Measurements from ENCODE around the gene GHR. TPM values are rescaled to one million over a fixed set of nuclear protein-coding genes. Genes with fewer than 3 reads are reported as not detected.
A peak's percentile ranks its signal among the peaks of the same experiment; 100 is the strongest.

Gene GHR
- polyA plus RNA-seq, 3 donors = not detected

GRCh38 chr5:42586625-42587024, 163.4 kb downstream of the GHR start:
- H4K20me1 ChIP-seq (ENCODE audit: insufficient read depth, low read length) = no peaks in the 10 kb centered on the region
- no peak overlapping the region for H3K9ac ChIP-seq (ENCODE audit: insufficient read depth, low read length, poor library complexity, severe bottlenecking)
- WGBS (ENCODE audit: insufficient coverage) = 0% methylated on average over 4 of the region's 4 CpGs
- no peaks in the 10 kb centered on the region for H3K9me3 ChIP-seq (replicated peaks in 1 of 2; ENCODE audit: control insufficient read depth in 1 of 2, insufficient read depth in 1 of 2, low read length in 2 of 2)
- peaks cover 12 to 14% of the 10 kb centered on the region in 2 donors for H3K4me1 ChIP-seq (ENCODE audit: control insufficient read depth in 1 of 2, insufficient read depth in 2 of 2, low read length in 2 of 2)
- no peaks in the 10 kb centered on the region for H3K79me2 ChIP-seq (ENCODE audit: insufficient read depth, low read length)
- H3K4me3 ChIP-seq (replicated peaks in 1 of 3; ENCODE audit: low read depth in 2 of 3, low read length in 3 of 3) = no peak overlapping the region
- H3K27me3 ChIP-seq (ENCODE audit: control insufficient read depth in 2 of 2, insufficient read depth in 2 of 2, low read length in 2 of 2) = no peaks in the 10 kb centered on the region
- Mint-ChIP-seq H3K4me3 (no peak overlapping the region), H3K9me3 (peaks cover 0 to 2% (median 1%) of the 10 kb centered on the region in 7 donors), H3K27me3 (ENCODE audit: low read depth in 3 of 3) (peaks cover 0 to 5% (median 4%) of the 10 kb centered on the region in 3 donors), H3K36me3 (no peaks in the 10 kb centered on the region), H3K27ac (no peak overlapping the region), H3K4me1 (peaks cover 20% of the 10 kb centered on the region)
- H3K36me3 ChIP-seq (replicated peaks in 1 of 2; ENCODE audit: control insufficient read depth in 1 of 2, insufficient read depth in 2 of 2, low read length in 2 of 2) = no peaks in the 10 kb centered on the region
- no peak overlapping the region for H3K27ac ChIP-seq (ENCODE audit: low read depth in 1 of 2, low read length in 2 of 2)
- peak overlapping the region; percentile 30 for H2AFZ ChIP-seq (ENCODE audit: insufficient read depth, low read depth, low read length, poor library complexity, severe bottlenecking)
- DNase-seq = no peak
- no peak for TF ChIP-seq CTCF (IDR thresholded peaks at IDR 0.05)
- H3K4me2 ChIP-seq (replicated peaks; ENCODE audit: extremely low read depth, low read length, poor library complexity, severe bottlenecking) = no peak overlapping the region
- intact Hi-C loops (cut with micrococcal nuclease) = no loop called here

GRCh38 chr5:42587096-42587723, 164.0 kb downstream of the GHR start:
- no peaks in the 10 kb centered on the region for H3K36me3 Mint-ChIP-seq
- no peak overlapping the region for H3K4me3 Mint-ChIP-seq
- Histone ChIP-seq H3K27me3 (ENCODE audit: control insufficient read depth in 2 of 2, insufficient read depth in 2 of 2, low read length in 2 of 2) (no peaks in the 10 kb centered on the region), H4K20me1 (ENCODE audit: insufficient read depth, low read length) (no peaks in the 10 kb centered on the region), H3K4me1 (ENCODE audit: control insufficient read depth in 1 of 2, insufficient read depth in 2 of 2, low read length in 2 of 2) (peaks cover 18% of the 10 kb centered on the region in 2 donors), H3K79me2 (ENCODE audit: insufficient read depth, low read length) (no peaks in the 10 kb centered on the region), H3K4me2 (replicated peaks; ENCODE audit: extremely low read depth, low read length, poor library complexity, severe bottlenecking) (no peak overlapping the region), H2AFZ (ENCODE audit: insufficient read depth, low read depth, low read length, poor library complexity, severe bottlenecking) (peak overlapping the region; percentile 3), H3K9ac (ENCODE audit: insufficient read depth, low read length, poor library complexity, severe bottlenecking) (no peak overlapping the region), H3K27ac (ENCODE audit: low read depth in 1 of 2, low read length in 2 of 2) (no peak overlapping the region), H3K9me3 (replicated peaks in 1 of 2; ENCODE audit: control insufficient read depth in 1 of 2, insufficient read depth in 1 of 2, low read length in 2 of 2) (no peaks in the 10 kb centered on the region), H3K36me3 (replicated peaks in 1 of 2; ENCODE audit: control insufficient read depth in 1 of 2, insufficient read depth in 2 of 2, low read length in 2 of 2) (no peaks in the 10 kb centered on the region), H3K4me3 (replicated peaks in 1 of 3; ENCODE audit: low read depth in 2 of 3, low read length in 3 of 3) (no peak overlapping the region)
- no peak overlapping the region for H3K27ac Mint-ChIP-seq
- WGBS (ENCODE audit: insufficient coverage) = no CpG with 5 or more reads among the region's 4 CpGs
- H3K4me1 Mint-ChIP-seq = peaks cover 26% of the 10 kb centered on the region
- DNase-seq = no peak
- no peak for TF ChIP-seq CTCF (IDR thresholded peaks at IDR 0.05)
- peaks cover 0 to 3% (median 3%) of the 10 kb centered on the region in 3 donors for H3K27me3 Mint-ChIP-seq (ENCODE audit: low read depth in 3 of 3)
- H3K9me3 Mint-ChIP-seq = peaks cover 0 to 2% (median 1%) of the 10 kb centered on the region in 7 donors
- intact Hi-C loops (cut with micrococcal nuclease) = no loop called here
